ENCODE measurements around the gene DVL2.

Gene DVL2

DNA sequence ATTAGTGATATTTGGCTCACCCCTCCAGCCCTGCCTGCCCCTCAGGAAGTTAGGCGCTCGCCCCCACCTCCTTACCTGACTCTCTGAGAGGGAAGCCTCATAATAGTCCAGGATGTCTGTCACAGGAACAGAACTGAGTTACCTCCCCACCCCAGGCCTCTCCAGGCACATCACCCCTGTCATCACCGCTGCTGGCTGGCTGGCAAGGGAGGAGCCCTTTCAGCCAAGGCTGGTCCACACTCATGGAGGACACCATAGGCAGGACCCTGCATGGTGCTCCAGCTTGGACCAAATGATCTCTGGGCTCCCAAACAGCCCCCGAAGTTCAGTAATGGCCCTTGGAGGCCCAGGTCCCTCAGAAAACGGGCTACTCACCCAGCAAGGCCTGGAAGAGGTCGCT, 16.2 kb downstream of the DVL2 start:
- no peak for DNase-seq

GRCh38 chr17:7217113-7217987, 17.0 kb downstream of the DVL2 start:
- peak; percentile 30 for DNase-seq

DNA sequence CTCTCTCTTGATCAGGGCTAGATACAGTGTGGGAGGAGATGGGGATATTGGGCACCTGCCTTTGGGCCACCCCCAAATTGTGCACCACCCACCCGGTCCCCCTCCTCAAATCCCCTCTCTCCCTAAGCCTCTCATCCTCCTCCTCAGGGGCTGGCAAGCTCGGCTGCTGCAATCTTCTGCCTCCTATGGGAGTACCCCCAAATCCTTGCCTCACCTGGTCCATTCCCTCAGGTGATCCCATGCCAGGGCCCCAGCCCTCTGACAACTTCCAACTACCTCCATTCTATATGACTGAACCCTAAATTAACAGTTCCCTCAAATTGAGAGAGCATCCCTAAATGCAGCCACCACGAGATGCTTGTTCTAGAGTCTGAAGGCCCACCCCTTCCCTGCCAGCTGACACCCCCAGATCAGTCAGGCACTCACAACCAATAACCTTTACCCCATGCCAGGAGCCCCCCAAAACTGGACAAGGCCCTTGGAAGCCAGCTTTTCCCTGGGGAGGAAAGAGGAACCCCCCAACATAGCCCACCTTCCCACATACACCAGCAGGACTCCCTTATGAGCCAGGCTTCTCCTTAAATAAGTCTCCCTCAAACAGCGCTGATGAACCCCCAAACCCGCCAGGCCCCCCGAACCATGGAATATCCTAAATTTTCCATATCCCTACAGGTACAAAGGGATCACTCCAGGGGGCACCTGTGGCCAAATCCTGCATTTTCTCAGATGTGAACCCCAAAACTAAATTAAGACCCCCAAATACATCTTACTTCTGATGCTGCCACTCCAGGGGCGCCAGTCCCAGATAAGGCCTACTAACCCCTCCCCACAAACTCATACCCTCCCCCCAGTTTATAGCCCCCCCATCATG, 17.8 kb downstream of the DVL2 start:
- DNase-seq: no peak

DNA sequence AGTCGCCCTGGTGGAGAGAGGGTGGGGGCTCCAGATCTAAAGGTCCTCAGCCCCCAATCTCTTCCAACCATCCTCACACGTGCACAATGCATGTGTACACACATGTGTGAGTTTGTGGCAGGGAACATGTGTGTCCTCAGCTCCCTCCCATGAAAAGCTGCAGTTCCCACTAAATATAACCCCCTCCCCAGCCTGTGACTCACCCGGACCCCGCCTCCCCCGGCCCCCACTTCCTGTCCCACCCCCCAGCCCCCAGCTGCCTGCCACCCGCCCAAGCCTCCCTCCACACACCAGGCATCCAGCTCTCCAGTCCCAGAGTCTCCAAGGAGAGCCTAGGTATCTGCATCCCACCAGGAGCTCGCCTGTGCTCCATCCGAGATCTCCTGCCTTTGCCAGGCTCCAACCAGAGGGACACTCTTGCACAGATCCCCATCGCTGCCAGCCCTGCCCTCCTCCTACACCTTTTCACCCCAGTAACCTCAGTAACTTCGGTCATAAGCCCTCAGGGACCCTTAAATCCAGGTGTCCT, 18.6 kb downstream of the DVL2 start:
- no peak for DNase-seq

GRCh38 chr17:7215136-7215638, 19.1 kb downstream of the DVL2 start:
- no peak for DNase-seq

DNA sequence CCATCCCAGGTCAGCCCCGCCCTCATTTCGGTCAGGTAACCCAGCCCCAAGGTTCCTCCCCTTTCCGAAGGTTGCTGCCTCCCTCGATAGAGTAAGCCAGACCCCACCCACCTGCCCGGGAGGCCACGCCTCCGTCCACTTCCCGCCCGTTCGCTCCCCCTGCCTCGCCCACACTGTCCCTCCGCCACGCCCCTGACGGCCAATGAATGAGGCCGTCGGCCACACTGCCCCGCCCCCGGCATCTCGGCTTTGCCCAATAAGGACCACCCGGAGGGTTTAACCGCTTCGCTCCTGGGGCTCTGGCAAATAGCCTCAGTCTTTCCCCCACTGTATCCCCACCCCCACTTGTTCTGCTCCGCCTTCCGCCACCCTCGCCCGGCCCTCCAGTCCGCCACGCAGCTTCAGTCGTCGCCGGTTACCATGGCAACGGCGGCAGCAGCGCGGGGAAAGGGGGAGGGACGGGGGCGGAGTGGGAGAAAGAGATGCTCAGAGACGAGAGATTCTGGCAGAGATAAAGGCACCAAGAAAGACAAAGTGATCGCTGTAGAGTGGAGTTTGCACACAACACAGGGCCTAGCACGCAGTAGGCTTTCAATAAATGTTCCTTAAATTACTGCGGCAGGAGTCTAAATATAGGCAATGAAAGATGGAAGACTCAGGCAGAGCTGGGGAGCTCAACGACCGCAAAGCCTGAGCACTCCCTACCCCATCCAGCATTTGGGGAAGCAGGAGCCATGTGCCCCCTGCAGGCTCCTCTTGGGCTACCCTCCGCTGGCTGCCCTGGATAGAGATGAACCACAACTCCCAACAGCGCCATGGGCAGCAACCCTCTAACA, 19.8 kb downstream of the DVL2 start:
- DNase-seq: peak; percentile 99

DNA sequence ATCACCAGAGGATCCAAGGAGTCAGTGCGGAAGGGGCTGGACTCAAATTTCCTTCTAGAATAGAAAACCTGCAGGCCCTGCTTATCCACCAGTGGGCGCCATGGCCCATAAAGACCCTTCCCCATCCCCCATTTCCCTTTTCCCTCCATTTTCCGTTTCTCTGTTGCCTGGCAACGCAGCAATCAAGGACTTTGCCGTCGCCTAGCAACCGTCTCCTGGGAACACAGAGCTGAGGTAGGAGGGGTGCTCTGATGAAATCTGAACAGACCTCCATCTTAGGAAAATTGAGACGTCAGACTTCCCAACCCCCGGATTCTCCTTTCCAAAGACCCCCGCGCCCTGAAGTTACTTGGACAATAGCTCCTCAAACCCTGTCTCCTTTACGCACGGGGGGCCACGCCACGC, 20.4 kb downstream of the DVL2 start:
- DNase-seq: peak; percentile 91

GRCh38 chr17:7211491-7212273, 22.6 kb downstream of the DVL2 start:
- DNase-seq: no peak

DNA sequence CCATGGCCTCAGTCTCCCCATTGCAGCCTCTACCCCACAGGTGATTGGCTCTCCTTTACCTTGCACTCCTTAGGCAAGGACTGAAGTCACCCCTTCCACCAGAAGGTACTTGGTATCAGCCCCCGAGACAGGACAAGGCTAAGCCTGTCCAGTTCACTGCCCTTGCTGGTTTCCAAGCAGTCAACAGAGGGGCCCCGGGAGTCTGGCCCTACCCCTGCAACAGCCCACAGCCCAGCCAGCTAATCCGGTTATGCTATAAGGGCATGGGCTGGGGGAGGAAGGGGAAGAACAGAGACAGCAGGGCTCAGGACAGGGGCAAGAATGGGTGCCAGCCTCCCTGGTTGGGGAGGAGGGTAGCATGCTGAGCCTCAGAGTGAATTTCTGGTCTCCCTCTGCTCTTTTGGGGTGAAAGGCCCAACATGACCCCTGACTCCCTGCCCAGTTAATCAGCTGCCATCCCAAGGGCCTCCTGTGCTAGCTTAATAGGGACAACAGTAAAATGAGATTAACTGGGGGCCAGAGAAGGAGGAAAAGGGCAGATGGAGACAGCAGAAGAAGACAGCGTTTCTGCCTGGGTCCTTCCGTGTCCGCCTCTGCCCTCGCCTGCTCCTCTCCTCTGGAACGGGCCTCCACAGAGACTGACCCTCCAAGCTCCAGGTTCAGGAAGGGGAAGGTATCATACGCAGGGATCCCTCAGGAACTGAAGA, 25.4 kb downstream of the DVL2 start:
- DNase-seq: no peak

DNA sequence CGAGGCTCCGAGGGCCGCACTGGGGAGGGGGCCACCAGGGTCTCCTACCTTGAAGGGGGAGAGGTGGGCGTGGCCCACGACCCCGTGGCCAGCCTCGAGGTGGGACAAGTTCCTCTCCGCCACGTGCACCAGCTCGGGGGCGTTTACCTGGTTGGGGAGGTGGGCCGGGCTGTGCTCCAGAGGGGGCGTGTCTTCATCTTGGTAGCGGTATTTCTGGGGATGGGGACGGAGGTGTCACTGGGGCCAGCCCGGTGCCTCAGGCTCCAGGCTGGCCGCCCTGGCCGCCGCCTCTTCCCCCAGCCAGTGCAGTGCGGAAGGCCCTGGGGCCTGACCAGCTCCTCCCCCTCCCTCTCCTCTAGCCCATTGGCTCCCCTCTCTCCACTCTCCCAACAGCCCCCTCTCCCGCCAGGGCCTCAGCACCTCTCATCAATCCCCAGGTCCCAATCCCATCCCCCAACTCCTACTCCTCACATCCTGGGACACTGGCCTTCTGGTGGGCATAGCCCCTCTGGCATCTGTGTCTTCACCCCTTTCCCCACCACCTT, 26.2 kb downstream of the DVL2 start:
- DNase-seq: no peak

DNA sequence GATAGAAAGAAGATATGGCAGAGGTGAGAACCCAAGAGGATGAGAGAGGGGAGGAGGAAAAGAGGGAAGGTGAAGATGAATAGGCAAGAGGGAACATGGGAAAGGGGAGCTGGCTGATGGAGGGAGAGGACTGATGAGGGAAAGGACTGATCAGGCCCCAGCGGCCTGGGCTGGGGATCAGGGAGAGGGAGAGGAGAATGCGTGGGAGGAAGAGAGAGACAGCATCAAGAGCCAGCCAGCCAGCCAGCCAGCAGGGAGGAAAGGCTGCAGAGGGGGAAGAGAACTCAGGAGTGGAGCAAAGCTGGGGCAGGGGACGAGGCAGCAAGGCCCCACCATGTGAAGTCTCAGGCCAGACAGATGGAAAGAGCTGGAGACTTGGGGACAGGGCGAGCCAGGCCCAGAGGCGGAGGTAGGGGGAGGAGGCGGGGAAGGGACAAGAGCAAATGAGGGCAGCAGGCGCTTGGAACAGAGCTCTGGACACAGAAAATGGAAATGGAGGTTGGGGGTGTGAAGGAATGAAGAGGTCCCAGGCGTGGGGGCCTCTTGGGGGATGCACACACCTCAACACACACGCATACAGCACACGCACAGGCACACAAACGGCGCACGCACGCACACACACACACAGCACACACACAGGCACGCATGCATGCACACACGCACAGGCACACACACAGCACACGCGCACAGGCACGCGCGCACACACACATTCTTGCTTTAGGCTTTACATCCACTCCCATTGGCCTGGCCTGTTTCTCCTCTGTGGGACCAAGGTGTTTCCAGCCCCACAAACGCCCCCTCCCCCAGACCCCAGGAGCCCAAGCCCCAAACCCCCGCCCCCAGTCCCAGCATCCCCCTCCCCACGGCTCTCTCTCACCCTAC, 27.0 kb downstream of the DVL2 start:
- no peak for DNase-seq

DNA sequence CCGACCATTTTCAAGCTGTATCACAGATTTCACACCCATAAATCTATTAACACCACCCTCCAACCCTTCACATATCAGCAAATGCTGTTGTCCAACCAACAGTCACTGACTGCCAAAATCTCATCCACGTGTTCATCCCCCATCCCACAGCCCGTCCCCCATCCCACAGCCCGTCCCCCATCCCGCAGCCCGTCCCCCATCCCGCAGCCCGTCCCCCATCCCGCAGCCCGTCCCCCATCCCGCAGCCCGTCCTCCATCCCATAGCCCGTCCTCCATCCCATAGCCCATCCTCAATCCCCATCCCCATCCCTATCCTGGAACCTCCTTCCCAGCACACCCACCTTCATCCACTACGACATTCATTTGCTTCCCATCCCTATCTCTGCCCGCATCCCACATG, 28.8 kb downstream of the DVL2 start:
- no peak for DNase-seq

GRCh38 chr17:7204828-7205461, 29.4 kb downstream of the DVL2 start:
- DNase-seq: peak; percentile 100

- DNase-seq: no peak
These were observed 30.0 kb downstream of the DVL2 start for GRCh38 chr17:7204336-7204735.

DNA sequence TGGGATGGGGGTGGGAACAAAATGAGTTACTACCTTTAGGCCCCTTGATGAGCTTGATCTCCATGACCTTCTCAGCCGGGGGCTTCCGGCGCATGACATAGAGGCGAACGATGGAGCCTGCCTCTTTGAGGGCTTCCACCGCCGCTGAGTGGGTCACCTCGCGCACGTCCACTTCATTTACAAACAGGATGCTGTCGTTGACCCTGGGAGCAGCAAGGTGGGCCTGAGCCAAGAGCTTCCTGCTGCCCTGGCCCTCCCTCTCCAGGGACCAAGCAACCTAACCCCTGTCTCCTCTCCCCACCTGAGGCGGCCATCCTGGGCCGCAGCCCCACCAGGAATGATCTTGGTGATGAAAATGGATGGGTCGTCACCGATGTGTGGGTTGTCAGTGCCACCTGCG, 30.9 kb downstream of the DVL2 start:
- no peak for DNase-seq

DNA sequence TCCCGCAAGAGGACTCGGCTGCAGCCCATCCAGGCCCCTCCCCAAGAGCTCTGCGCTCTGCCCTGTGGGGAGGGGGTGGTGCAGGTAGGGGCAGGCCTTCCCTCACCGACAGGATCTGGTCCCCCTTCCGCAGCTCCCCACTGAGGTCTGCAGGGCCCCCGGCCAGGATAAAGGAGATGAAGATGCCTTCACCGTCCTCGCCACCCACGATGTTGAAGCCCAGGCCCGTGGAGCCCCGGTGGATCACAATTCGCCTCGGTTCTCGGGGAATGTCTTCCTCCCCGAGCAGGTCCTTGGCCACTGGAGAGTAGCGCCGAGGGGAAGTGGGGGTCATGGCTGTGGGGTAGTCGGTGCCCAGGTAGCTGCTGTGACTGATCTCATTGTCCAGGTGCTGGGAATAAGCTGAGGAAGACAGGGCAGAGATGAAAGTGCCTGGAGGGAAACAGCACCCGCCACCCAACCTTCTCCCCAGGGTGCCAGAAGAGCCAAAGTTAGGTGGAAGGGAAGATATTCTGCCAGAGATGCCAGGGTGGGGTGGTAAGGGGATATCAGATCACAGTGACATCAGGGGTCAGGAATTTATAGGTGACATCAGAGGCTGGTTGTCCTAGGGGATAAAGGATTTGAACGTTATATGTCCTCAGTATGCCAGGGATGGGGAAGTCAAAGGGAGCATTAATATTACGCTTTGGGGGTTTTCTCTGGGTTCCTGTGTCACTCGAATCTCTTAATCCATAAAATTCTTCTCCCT, 37.5 kb downstream of the DVL2 start:
- DNase-seq: no peak

- no peak for DNase-seq
These were observed 38.3 kb downstream of the DVL2 start for GRCh38 chr17:7195971-7196370.

DNA sequence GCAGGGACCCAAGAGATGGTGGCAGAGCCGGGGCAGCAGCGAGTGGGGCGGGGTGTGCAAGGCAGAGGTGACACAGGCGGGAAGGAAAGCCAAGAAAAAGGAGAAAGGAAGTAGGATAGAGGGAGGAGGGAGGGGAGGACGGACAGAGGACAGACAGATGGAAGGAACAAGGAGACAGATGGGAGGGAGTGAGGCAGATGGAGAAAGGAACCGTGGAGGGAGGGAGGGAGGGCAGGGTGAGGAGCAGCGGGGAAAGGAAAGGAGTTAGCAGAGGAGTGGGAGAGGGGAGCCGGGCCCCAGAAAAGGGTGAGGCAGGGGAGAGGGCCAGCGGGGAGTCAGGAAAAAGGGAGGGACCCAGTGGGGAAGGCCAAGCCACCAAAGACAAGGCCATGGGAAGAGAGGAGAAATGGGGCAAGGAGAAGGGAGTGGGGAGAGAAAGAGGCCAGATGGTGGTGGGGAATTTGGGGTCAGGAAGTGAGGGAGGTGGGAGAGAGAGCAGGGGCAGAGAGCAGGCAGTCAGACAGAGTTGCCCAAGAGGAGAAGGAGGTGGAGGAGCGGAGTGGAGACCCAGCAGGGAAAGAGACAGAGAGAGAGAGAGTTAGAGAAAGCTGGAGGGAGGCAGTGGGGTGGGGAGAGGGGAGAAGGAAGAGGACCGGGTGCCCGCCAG, 41.9 kb downstream of the DVL2 start:
- DNase-seq: no peak
